DMS114 treated with DMSO at 0.1 percent for 48 hours (cell line): ENCODE results near the gene HOXA7.
A peak's percentile ranks its signal among the peaks of the same experiment; 100 is the strongest.

Experiments
- DNase-seq: peaks from one replicate; lab custom pipeline; 2025; ENCODE audit not compliant: unreplicated experiment; lab: John Stamatoyannopoulos, UW

The HOXA7 gene

GRCh38 chr7:27109466-27110185, 46.8 kb downstream of the HOXA7 start:
- no peak for DNase-seq

GRCh38 chr7:27108390-27109127, 47.9 kb downstream of the HOXA7 start:
- no peak for DNase-seq

- no peak for DNase-seq
Observed at GRCh38 chr7:27107391-27108381, 48.8 kb downstream of the HOXA7 start.

GRCh38 chr7:27106901-27107240, 49.6 kb downstream of the HOXA7 start:
- DNase-seq, result no peak

GRCh38 chr7:27106181-27106900, 50.1 kb downstream of the HOXA7 start:
- DNase-seq, result peak; percentile 79

- no peak for DNase-seq
Observed at GRCh38 chr7:27105301-27106031, 51.0 kb downstream of the HOXA7 start.

GRCh38 chr7:27104341-27105058, 52.0 kb downstream of the HOXA7 start:
- DNase-seq, result no peak
